Type B pancreatic cell (in vitro differentiated cells): ENCODE data around the gene MAGI1. TPM values are rescaled to one million over a fixed set of nuclear protein-coding genes. Genes with fewer than 3 reads are reported as not detected.
A peak's percentile ranks its signal among the peaks of the same experiment; 100 is the strongest.

Source experiments
- DNase-seq: peaks from one replicate; pipeline ENCODE4 v3.0.0; 2021; ENCODE audit warnings: mixed read lengths; ENCODE audit not compliant: unreplicated experiment; ENCODE audit errors: extremely low spot score
- H3K27ac Mint-ChIP-seq: 2 replicates; pipeline ENCODE4 v1.8.0; 2021; ENCODE audit warnings: mild to moderate bottlenecking, mixed read lengths
- H3K27me3 Mint-ChIP-seq: 2 replicates; pipeline ENCODE4 v1.8.0; 2021; ENCODE audit warnings: mixed read lengths
- H3K36me3 Mint-ChIP-seq: 2 replicates; pipeline ENCODE4 v1.8.0; 2021; ENCODE audit warnings: mixed read lengths
- H3K4me1 Mint-ChIP-seq: one replicate; pipeline ENCODE4 v1.8.0; 2021; ENCODE audit warnings: mixed read lengths; ENCODE audit not compliant: unreplicated experiment
- H3K4me3 Mint-ChIP-seq: 2 replicates; pipeline ENCODE4 v1.8.0; 2021; ENCODE audit warnings: mild to moderate bottlenecking, mixed read lengths
- H3K9me3 Mint-ChIP-seq: 2 replicates; pipeline ENCODE4 v1.8.0; 2021; ENCODE audit warnings: mixed read lengths
- CTCF ChIP-seq: fragments of 200-600 bp; sonication (generic); conservative IDR thresholded peaks from 2 replicates; pipeline ENCODE4 v1.5.0; 2021; ENCODE audit warnings: antibody characterized with exemption, mild to moderate bottlenecking
- total RNA-seq: library from RNA; stranded (reverse); gene quantifications from 2 replicates; pipeline ENCODE4 v1.2.1, GENCODE V29; 2021; ENCODE audit warnings: low replicate concordance

Gene MAGI1
- total RNA-seq, 1 donor from 2014 or later, result 53.1 TPM

GRCh38 chr3:65739901-65740541 is 298.7 kb downstream of the MAGI1 start:
- Mint-ChIP-seq H3K4me3 (no peak overlapping the region), H3K36me3 (no peaks in the 10 kb centered on the region), H3K4me1 (peaks cover 4% of the 10 kb centered on the region), H3K27ac (no peak overlapping the region), H3K27me3 (no peaks in the 10 kb centered on the region), H3K9me3 (no peaks in the 10 kb centered on the region)
- DNase-seq, result no peak
- no peak for TF ChIP-seq CTCF

GRCh38 chr3:65734792-65735191 is 303.9 kb downstream of the MAGI1 start:
- no peak overlapping the region for H3K4me3 Mint-ChIP-seq
- no peaks in the 10 kb centered on the region for H3K36me3 Mint-ChIP-seq
- H3K27me3 Mint-ChIP-seq, result no peaks in the 10 kb centered on the region
- TF ChIP-seq CTCF, result no peak
- DNase-seq, result no peak
- H3K4me1 Mint-ChIP-seq, result peaks cover 13% of the 10 kb centered on the region
- no peak overlapping the region for H3K27ac Mint-ChIP-seq
- H3K9me3 Mint-ChIP-seq, result peaks cover 4% of the 10 kb centered on the region

GRCh38 chr3:65734382-65734781 is 304.3 kb downstream of the MAGI1 start:
- Mint-ChIP-seq H3K27ac (no peak overlapping the region), H3K4me1 (peaks cover 14% of the 10 kb centered on the region), H3K4me3 (no peak overlapping the region), H3K36me3 (no peaks in the 10 kb centered on the region), H3K9me3 (peaks cover 4% of the 10 kb centered on the region), H3K27me3 (no peaks in the 10 kb centered on the region)
- DNase-seq, result no peak
- no peak for TF ChIP-seq CTCF

- no peak overlapping the region for H3K27ac Mint-ChIP-seq
These were observed 305.3 kb downstream of the MAGI1 start for GRCh38 chr3:65733459-65733858.

GRCh38 chr3:65732051-65732935 is 306.4 kb downstream of the MAGI1 start:
- peaks cover 21% of the 10 kb centered on the region for H3K4me1 Mint-ChIP-seq
- peaks cover 4% of the 10 kb centered on the region for H3K9me3 Mint-ChIP-seq
- H3K36me3 Mint-ChIP-seq, result no peaks in the 10 kb centered on the region
- peak; percentile 88 for TF ChIP-seq CTCF
- no peaks in the 10 kb centered on the region for H3K27me3 Mint-ChIP-seq
- DNase-seq, result no peak
- no peak overlapping the region for H3K27ac Mint-ChIP-seq
- H3K4me3 Mint-ChIP-seq, result peak overlapping the region; percentile 29

More at GRCh38 chr3:65733459-65733858, 305.3 kb downstream of the MAGI1 start:
- Mint-ChIP-seq H3K4me3 (no peak overlapping the region), H3K4me1 (peaks cover 13% of the 10 kb centered on the region), H3K36me3 (no peaks in the 10 kb centered on the region), H3K9me3 (peaks cover 4% of the 10 kb centered on the region), H3K27me3 (no peaks in the 10 kb centered on the region)
- no peak for TF ChIP-seq CTCF
- DNase-seq, result no peak
